ENCODE results near the gene NQO1.
A peak's percentile ranks its signal among the peaks of the same experiment; 100 is the strongest.

NQO1 gene

GRCh38 chr16:69754469-69755310 is 28.3 kb upstream of the NQO1 start, which contains the start of gene NOB1:
NOB1 (minus strand) TSS chr16:69754926; CDS start chr16:69754910, 16 bp downstream.
- peak; percentile 99 for TF ChIP-seq CTCF (IDR thresholded peaks at IDR 0.05; ENCODE audit: borderline replicate concordance, insufficient read depth, low read depth, low read length)
- peak within 1 kb of the TSS; percentile 85 for H3K4me3 ChIP-seq (ENCODE audit: low read depth, low read length)

GRCh38 chr16:69754143-69754468 is 27.7 kb upstream of the NQO1 start:
- TF ChIP-seq CTCF (IDR thresholded peaks at IDR 0.05; ENCODE audit: borderline replicate concordance, insufficient read depth, low read depth, low read length): no peak

GRCh38 chr16:69748694-69749345 is 22.5 kb upstream of the NQO1 start:
- no peak overlapping the region for H3K4me3 ChIP-seq (ENCODE audit: low read depth, low read length)
- no peak for TF ChIP-seq CTCF (IDR thresholded peaks at IDR 0.05; ENCODE audit: borderline replicate concordance, insufficient read depth, low read depth, low read length)

More at GRCh38 chr16:69754143-69754468, 27.7 kb upstream of the NQO1 start:
- H3K4me3 ChIP-seq (ENCODE audit: low read depth, low read length): peak overlapping the region; percentile 85

- TF ChIP-seq CTCF (IDR thresholded peaks at IDR 0.05; ENCODE audit: borderline replicate concordance, insufficient read depth, low read depth, low read length): no peak
- H3K4me3 ChIP-seq (ENCODE audit: low read depth, low read length): no peak overlapping the region
Observed at GRCh38 chr16:69747115-69747514, 20.8 kb upstream of the NQO1 start.

- no peak overlapping the region for H3K4me3 ChIP-seq (ENCODE audit: low read depth, low read length)
- no peak for TF ChIP-seq CTCF (IDR thresholded peaks at IDR 0.05; ENCODE audit: borderline replicate concordance, insufficient read depth, low read depth, low read length)
Observed at GRCh38 chr16:69745959-69746358, 19.6 kb upstream of the NQO1 start.

GRCh38 chr16:69745232-69745612 is 18.9 kb upstream of the NQO1 start:
- TF ChIP-seq CTCF (IDR thresholded peaks at IDR 0.05; ENCODE audit: borderline replicate concordance, insufficient read depth, low read depth, low read length): no peak
- H3K4me3 ChIP-seq (ENCODE audit: low read depth, low read length): no peak overlapping the region
